Measurements from ENCODE around the gene NR5A1.

The NR5A1 gene

DNA sequence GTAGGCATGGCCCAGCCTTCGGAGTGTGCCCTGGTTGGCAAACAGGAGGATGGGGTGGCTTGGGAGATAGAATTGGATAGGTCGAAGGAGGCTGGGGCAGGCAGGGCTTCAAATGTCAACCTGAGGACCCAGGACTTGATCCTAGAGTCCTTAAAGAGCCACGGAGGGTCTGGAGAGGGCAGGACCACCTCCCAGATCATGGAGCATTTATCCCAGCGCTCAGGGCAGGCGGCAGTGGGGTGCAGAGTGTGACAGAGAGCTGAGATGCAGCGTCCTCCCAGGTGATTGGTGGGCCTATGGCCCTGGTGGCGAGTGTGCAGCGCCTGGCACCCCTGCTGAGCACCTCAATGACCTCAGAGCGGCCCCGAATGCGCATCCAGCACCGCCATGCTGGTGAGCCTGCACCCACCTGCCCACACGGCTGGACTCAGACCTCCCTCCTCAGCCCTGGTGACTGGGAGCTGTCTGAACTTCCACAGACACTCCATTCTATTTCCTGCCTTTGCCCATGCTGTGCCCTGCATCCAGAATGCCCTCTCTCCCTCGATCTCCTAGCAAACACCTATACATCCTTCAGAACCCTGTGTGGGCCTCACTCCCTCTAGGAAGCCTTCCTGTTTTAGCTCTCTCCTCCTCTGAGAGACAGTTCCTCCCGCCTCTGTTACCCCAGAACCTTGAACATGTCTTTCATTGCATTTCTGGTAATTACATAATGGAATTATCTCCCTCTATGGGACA, 50.7 kb downstream of the NR5A1 start:
- DNase-seq: no peak

DNA sequence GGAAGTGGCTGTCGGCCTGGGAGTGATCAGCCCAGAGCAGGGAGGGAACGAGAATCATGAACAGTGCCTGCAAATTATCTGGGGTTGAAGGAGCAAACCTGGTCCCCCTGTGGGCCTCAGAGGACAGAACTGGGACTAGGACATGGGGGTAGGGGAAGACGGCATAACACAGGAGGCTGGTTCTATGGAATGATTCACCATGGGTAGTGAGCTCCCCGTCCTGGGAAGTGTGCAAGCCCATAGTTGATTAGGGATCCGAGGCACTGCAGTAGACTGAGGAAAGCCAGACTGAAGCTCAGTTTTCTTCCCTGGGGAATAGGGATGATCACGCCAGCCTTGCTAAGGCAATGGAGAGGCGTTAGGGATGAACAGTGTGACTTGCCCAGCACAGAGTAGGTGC, 51.4 kb downstream of the NR5A1 start:
- DNase-seq: no peak

DNA sequence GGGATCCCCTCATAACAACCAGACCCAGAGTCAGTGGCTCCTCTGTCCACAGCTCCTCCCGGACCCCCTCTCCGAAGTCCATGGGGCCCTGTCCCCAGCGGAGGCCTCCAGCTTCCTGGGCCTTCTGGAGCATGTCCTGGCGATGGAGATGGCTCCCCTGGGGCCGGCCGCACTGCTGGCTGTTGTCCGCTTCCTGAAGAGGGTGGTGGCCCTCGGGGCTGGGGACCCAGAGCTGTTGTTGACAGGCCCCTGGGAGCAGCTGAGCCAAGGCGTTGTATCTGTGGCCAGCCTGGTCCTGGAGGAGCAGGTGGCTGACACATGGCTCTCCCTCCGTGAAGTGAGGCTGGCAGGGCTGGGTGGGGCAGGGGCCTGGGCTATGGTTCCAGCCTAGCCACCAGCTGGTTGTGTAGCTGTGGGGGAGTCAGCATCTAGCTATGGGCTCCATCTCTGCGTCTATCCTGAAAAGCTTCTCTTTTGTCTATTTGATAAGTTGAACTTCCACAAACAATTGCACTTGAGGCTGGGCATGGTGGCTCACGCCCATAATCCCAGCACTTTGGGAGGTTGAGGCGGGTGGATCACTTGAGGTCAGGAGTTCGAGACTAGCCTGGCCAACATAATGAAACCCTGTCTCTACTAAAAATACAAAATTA, 52.3 kb downstream of the NR5A1 start:
- DNase-seq: no peak

DNA sequence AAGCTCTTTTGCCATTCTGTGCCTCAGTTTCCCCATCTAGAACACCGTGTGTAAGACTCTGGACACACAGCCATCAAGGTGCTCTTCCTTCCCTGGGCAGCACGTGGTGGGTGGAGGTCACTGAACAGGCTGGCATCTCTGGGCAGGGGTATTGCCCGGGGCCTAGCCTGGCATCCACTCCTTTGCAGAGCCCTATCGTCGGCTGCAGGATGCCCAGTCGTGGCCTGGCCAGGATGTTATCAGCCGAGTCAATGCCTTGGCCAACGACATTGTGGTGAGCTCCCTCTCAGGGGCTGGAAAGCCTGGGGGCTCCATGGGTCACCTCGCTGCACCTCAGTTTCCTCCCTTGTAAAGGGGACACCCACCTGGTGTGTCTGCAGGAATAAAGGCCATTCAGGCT, 52.9 kb downstream of the NR5A1 start:
- DNase-seq: no peak

DNA sequence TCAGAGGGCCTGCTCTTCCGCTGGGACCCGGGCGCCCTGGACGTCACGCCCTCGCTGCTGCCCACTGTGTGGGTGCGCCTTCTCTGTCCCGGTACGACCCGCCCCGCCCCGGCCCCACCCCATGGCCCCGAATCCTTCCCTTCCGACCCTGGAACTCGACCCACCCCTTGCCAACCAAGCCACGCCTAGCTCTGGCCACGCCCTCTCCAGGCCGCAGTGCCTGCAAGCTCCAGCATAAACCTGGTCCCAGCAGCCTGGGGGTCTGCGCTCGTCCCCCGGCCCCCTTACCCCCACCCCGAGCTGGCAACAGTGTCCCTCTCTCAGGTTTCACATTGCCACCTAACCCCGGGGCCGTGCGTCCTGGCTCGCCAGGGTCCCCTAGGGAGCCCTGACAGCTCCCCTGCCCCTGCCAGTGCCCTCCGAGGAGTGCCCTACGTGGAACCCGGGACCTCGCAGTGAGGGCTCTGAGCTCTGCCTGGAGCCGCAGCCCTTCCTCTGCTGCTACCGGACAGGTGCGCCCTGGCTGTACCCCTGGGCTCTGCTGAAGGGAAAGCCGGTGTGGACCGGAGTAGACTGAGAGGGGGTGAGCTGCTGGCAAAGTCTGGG, 53.5 kb downstream of the NR5A1 start:
- DNase-seq: no peak

DNA sequence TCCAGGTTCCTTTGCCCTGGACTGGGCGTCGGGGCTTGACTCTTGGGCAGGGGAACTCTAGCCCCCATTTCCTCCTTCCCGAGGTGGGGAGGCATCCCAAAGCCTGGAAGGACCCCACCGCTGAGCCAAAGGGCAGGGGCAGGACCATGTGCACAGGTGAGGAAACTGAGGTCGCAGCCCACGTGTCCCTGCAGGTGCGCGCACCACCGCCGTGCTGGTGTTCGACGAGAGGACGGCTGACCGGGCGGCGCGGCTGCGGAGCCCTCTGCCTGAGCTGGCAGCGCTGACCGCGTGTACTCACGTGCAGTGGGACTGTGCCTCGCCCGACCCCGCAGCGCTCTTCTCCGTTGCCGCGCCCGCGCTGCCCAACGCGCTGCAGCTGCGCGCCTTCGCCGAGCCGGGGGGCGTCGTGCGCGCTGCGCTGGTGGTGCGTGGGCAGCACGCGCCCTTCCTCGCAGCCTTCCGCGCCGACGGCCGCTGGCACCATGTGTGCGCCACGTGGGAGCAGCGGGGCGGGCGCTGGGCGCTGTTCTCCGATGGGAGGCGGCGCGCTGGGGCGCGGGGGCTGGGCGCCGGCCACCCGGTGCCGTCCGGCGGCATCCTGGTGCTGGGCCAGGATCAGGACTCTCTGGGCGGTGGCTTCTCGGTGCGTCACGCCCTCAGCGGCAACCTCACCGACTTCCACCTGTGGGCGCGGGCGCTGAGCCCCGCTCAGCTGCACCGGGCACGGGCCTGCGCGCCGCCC, 54.2 kb downstream of the NR5A1 start:
- DNase-seq: no peak

DNA sequence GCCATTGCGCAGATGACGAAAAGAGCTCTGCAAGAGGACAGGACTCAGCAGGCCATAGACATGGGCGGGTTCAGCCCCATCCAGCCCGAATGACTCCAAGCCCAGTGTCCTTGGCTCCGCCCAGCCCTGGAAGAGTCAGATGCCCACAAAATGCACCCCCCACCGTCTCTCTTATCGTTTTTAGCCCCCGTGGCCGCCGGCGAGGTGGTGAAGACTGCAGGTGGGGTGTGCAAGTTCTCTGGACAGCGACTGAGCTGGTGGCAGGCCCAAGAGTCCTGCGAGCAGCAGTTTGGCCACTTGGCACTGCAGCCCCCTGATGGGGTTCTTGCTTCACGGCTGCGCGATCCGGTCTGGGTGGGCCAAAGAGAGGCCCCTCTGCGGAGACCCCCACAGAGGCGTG, 54.9 kb downstream of the NR5A1 start:
- DNase-seq: no peak

DNA sequence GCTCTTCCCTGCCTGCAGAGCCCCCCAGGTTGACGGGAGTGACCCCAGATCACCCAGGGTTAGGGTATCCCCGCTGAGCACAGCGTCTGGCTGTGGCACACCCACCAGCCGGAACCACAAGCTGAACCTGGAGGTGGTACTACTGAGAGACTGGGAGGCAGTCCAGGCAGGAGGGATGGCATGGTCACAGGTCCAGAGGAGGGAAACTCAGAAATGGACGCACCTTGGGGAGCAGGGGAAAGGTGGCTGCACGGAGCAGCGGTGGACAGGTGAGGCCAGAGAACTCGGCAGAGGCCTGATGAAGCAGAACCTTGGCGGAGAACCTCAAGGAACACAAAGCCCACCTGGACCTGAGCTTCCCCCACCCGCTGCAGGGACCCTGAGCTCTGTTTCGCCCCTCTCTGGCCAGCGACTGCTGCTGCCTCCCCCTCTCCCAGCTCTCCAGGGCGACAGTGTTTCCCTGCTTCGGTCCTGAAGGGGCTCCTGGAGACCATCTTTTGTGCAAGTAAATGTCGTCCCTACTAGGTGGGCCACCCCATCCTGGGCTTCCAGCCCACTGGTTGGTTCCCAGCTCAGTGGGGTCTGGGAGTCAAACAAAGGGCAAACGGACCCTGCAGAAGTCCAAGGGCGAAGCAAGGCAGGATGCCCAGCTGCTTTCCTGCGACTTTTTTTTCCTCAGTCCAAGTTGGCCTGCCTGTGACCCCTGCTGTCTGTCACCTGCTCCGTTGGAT, 56.1 kb downstream of the NR5A1 start:
- DNase-seq: no peak

DNA sequence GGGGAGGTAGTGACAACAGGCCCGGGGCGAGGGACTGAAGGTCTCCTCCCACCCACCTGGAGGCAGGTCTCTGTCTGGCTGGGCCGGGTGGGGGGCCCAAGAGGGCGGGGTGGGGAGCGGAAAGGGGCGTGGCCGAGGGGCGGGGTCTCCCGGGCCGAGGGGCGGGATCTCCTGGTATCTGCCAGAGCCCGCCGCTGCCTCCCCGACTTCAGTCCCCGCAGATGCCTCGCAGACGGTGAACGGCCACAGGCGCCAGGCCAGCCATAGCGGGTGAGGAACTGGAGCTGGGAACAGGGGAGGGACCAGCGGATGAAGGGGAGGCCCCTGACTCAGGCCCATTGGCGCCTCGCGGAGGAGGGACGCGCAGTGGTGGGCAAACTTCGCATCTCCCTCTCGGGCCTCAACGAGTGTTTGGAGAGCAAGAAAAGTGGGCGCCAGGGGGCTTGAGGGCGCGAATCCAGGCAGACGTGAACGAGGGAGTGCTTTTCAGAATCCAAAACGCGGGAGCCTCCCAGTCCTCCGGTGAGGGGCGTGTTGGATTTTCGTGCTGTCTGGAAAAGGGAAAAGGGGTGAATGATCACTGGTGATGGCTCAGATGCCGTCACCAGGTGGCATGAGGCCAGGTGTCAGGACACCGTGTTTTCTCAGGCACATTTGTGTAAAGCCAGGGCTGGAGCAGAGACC, 56.8 kb downstream of the NR5A1 start, which contains the start of gene ADGRD2:
Gene ADGRD2 (plus strand): TSS at position 211 of the 684 bp plus-strand sequence. CDS start 1,216 bp downstream, outside the sequence.
- no peak for DNase-seq

DNA sequence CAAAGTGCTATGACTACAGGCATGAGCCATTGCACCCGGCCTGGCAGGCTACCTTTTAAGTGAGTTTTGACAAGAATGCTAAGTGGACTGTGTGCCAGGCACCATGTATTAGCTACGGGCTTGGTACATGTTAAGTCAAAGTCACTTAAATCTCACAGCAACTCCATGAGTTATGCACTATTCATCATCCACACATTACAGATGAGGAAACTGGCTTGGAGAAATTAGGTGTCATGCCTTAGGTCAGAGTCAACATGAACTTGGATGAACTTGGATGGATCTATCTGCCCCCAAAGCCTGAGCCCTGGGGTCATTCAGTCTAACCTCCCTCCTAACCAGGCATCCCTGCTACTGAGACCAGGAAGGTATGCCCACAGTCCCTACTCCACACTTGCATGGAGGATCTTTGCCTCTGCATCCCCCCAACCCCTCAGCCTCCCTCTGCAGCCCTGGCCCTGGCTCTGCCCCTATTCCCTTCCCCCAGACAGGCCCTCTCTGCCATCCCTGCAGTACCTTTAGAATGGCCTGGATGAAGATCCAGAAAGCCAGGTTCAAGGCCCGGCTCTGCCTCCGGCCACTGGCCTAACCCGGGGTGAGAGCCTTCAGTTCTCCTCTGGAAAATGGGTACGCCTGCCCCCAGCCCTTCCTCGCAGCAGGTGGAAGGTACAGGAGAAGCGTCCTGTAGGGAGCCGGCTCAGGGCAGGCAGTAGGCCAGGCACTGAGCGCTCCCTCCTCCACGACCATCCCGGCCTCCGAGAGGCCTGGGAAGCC, 57.6 kb downstream of the NR5A1 start:
- DNase-seq: no peak

DNA sequence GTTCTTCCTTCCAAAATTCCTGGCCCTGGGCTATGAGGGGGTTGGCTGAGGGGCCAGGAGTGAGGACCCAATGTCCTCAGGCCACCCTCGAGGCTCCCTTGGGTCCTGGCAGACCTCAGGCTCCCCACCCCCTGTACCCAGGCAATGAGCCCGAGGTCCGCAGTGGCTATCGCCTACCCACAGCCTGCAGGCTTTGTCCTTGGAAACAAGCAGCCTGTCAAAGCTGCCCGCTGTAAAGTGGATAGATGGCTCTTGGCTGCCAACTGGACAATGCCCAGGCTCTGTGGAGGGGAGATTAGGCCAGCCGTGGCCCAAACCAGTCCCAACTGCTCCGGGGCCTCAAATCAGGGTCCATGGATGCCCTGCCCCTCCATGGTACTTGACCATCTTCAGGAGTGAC, 59.2 kb downstream of the NR5A1 start:
- no peak for DNase-seq

DNA sequence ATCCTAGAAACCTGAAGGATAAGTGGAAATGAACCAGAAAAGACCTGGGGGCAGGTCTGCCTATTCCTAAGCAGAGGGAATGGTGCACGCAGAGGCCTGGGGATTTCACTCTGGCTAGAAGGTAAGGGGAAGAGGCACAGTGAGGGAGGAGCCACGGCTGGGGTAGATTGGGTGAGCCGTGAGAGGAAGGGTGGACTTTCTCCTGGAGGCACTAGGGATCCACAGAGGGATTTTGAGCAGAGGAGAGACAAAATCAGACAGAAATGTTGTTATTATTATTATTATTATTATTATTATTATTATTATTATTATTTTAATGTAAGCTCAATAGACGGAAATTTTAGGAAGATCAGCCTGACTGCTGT, 59.9 kb downstream of the NR5A1 start:
- DNase-seq: no peak

DNA sequence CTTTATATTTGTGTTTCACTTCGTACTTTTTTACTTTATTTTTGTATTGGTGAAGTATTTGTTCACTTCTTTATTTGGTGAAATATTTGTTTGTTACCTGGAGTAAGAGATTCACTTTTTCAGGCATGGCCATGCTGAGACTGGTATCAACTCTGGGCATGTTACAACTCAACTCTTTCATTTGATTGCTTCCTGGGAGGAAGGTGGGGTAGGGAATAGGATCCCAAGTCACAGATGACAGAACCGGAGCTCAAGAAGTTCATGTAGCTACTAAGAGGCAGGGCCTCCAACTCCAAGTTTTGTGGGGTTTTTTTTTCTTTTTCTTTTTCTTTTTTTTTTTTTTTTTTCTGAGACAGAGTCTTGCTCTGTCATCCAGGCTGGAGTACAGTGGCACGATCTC, 63.0 kb downstream of the NR5A1 start:
- no peak for DNase-seq

DNA sequence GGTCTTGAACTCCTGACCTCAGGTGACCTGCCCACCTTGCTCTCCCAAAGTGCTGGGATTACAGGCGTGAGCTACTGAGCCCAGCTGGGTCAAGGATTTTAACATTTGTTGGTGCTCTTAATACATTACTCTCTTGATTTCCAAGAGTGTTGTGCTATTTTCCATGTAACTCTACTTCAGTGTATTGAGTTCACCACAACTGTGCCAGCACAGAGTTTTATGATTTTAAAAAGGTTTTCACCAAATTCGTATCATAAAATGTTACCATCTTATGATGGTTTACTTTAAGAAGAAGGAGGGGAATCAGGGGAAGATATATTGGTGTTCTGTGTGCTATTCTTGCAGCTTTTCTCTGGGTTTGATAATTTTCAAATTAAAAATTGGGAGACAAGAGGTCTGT, 63.6 kb downstream of the NR5A1 start:
- DNase-seq: no peak

DNA sequence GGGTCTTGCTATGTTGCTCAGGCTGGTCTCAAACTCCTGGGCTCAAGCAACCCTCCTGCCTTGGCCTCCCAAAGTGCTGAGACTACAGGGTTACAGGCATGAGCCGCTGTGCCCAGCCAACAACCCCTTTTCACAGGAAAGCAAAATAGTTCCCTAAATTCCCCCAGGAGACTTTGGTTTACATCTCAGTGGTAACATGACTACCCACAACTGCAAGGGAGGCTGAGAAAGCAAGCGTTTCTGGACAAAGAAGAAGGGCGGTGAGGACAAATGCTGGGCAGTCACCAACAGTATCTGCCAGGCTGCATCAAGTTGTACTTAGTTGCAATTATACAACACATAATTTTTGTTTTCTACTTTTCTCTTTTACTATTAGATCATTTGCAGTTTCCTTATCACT, 64.4 kb downstream of the NR5A1 start:
- DNase-seq: no peak

DNA sequence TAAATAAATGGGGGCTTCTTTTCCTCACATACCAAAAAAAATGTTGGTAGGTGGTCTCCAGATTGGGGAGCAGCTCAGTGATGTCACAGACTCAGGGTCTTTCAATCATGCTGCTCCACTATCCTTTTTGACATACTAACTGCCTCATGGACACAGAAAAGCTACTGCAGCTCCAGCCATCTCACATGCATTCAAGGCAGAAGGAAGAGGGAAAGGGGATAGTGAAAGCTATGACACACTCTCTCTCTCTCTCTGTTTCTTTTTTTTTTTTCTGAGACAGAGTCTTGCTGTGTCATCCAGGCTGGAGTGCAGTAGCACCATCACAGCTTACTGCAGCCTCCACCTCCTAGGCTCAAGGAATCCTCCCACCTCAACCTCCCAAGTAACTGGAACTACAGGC, 64.8 kb downstream of the NR5A1 start:
- DNase-seq: no peak

DNA sequence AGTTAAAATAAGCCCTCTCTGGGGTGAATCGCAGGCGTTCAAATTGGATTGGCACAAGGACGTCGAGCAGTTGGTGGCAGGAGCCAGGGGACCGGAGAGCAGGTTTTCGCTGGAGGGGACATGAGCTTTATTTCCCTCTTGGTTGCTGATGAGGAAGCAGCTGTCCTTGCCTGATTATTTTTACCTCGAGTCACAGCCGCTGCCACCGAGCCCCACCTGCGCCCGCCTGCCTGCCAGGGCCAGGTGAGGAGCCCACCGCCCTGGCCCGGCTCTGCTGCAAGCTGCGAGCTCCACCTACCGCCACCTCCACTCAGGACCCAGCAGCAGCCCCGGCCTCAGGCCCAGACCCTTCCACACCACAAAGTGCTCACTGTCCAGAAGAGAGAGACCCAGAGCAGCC, 65.9 kb downstream of the NR5A1 start:
- DNase-seq: no peak

DNA sequence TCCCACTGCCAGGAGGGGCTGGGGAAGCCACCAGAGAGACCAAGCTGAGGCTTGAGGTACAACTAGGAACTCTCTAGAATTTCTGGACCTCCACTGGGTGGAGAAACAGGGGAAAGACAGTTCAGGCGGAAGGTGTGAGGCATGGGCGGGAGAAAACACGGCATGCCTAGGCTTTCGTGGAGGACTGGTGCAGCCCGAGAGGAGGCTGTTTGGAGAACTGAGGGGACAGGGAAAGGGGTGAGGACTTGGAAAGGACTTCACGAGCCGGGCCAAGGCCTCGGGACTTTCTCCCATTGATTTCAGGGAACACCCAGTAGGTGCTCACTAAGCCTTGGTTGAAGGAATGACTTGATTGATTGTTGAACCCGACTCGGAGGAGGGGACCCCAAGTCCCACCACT, 66.4 kb downstream of the NR5A1 start:
- no peak for DNase-seq

DNA sequence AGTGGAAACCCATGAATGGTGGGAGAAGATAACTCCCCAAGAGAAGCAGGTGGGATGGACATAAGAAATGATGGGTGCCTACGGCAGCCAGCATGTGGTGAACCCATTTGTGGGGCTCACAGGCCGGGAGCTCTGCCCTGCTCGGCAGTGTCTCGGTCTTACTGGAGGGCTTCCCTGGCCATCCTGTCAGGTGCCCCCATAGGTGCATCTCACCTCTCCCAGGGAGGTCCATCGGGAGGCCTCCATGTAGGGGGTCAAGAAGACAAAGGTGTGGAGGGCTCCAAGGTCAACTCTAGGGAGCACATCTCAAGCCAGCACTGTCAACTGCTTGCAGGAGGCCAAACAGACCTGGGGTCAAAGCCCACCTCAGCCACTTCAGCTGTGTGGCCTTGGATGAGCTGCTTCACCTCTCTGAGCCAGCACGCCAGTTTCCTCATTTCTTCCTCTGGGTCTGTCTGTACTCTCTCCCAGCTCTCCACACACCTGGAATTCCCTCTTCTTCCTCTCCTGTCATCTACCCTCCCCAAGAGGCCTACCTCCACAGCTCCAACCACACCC, 67.4 kb downstream of the NR5A1 start:
- DNase-seq: no peak

DNA sequence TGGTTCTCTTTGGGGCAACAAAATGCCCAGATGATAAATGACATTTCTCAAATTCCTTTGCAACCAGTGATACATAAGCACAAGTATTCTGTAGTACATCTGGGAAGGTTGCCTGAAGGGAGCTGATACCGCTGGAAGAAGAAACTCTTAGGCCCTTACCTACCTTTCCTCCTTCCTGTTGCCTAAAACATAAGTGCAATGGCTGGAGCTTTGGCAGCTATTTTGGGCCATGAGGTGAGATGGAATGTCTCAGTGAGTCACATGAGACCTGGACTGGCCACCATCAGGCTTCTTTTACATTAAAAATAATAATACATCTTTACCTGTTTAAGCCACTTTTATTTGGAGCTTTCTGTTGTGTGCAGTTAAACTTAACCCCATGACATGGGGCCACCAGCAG, 68.1 kb downstream of the NR5A1 start:
- DNase-seq: no peak

DNA sequence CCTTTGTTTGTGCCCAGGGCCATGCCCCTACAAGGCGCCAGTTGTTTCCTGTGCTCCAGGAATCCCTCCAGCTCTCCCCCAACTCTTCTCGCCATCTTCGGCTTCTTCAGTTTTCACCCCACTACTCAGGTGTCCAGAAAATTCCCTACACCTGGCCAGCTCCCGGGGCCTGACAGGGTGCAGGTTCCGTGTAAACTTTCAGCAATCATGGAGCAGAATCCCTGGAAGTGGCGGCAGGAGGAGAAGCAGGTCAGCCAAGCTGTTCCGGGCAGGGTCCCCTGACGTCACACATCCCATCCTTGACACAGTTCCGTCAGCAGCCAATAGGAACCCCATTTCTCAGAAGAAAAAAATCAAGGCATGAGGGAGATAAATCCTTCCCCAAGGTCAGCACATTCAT, 69.1 kb downstream of the NR5A1 start:
- no peak for DNase-seq
